Right lobe of liver (tissue), 6 donors: ENCODE measurements around the gene DNAJC12. TPM values are rescaled to one million over a fixed set of nuclear protein-coding genes. Genes with fewer than 3 reads are reported as not detected.

ENCODE experiments used
- ATAC-seq, 4 donors: fragments of 200-7000 bp; cut with Tn5 transposase; one replicate each; pipeline ENCODE4 v1.9.1; 2020; ENCODE audit warnings: mild to moderate bottlenecking in 4 of 4, moderate library complexity in 4 of 4
- DNase-seq, 3 donors: peaks; one replicate each; pipeline ENCODE4 v3.0.0-alpha.2; 2020
- H3K27ac ChIP-seq, 3 donors: fragments of 200-600 bp; one replicate each; pipeline ENCODE4 v1.8.0; 2022
- H3K27me3 ChIP-seq, 2 donors: fragments of 200-600 bp; one replicate each; pipeline ENCODE4 v1.8.0; 2022
- H3K36me3 ChIP-seq, 4 donors: fragments of 200-600 bp; sonication (generic) in 1 of 4; one replicate each; pipeline versions ENCODE4 v1.5.1 to v1.8.0; 2017 to 2022; ENCODE audit warnings: control low read depth in 1 of 4
- H3K4me1 ChIP-seq, 4 donors: fragments of 200-600 bp; sonication (generic) in 1 of 4; one replicate each; pipeline versions ENCODE4 v1.5.1 to v1.8.0; 2017 to 2022; ENCODE audit warnings: control low read depth in 1 of 4
- H3K4me3 ChIP-seq, 3 donors: fragments of 200-600 bp; one replicate each; pipeline ENCODE4 v1.8.0; 2022
- H3K9me3 ChIP-seq, 4 donors: fragments of 200-600 bp; sonication (generic) in 1 of 4; one replicate each; pipeline versions ENCODE4 v1.5.1 to v1.8.0; 2017 to 2022; ENCODE audit warnings: control low read depth in 1 of 4
- POLR2A ChIP-seq: fragments of 450-650 bp; IDR thresholded peaks from one replicate; pipeline ENCODE4 v1.6.1; 2017; ENCODE audit warnings: antibody characterized with exemption, mild to moderate bottlenecking
- WGBS: methylation state at CpG from one replicate; pipeline ENCODE4 v1.1.6; 2018; ENCODE audit warnings: low coverage, low lambda C conversion rate; ENCODE audit not compliant: insufficient coverage; ENCODE audit errors: missing lambda C conversion rate; 5-methylcytosine and 5-hydroxymethylcytosine counted together
- intact Hi-C, 2 donors: fragments of 100-400 bp; cut with DNase I; formaldehyde crosslinking; loops; one replicate each; pipeline versions ENCODE4 v1.11.2 to v1.14.1; 2022
- total RNA-seq, 6 experiments: library from RNA; depleted of rRNA in 2 of 6; stranded (reverse); fragments of >200 nt in 2 of 6; fragmentation: NEBNext Ultra II Directional in 3 of 6; extraction: Animal tissue kit (Norgen Biotek cat#: 25700) in 3 of 6; gene quantifications; one replicate each; pipeline versions ENCODE4 v1.1.0 to v1.2.4, GENCODE V29; 2016 to 2023
- TF ChIP-seq, protein P1 (sequence below), 4 donors: fragments of 200-600 bp in 3 of 4; fragments of 450-650 bp in 1 of 4; IDR thresholded peaks; one replicate each; pipeline versions ENCODE4 v1.5.1 to v1.8.0; 2016 to 2022; ENCODE audit warnings: antibody characterized with exemption in 4 of 4, mild to moderate bottlenecking in 2 of 4
- donor health status: DM: no; HTN: yes; CAD: no.
- donor health status: DM: no; HTN: no; CAD: no.
- donor health status: DM: no; HTN: no; CAD: no.
- donor health status: DM: no; HTN: yes; CAD: no.
- donor health status: DM: no; HTN: yes; CAD: no.

The DNAJC12 gene
- total RNA-seq, 6 experiments from 2014 or later, result 11.8 to 25.6 (median 20.9) TPM

DNA sequence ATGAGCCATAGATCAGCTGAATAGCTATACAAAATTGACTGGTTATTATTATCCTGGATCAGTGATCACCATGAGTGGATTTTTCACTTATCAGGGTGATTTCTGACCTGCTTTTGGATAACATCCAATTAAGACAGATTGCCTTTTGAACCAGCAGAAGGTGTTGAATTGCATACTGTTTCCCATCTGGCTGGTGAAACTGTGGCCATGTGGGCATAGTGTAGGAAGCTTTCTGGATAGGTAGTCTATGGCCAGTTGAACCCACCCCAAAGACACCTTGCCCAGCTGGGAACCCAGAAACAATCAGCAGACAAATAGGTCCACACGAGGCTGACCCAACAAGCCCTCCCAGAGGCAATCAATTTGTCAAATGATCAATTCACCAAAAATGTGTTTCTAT lies 29.3 kb downstream of the DNAJC12 start:
- 17% methylated on average over 1 of the region's 1 CpG for WGBS
- ATAC-seq (peak; percentile 43 to 57 (median 50)), DNase-seq (no peak)
- Histone ChIP-seq H3K36me3 (peaks cover 0 to 3% (median 0%) of the 10 kb centered on the region in 4 donors), H3K4me3 (no peak overlapping the region), H3K27ac (no peak overlapping the region), H3K9me3 (no peaks in the 10 kb centered on the region), H3K27me3 (no peaks in the 10 kb centered on the region), H3K4me1 (peaks cover 0 to 27% (median 6%) of the 10 kb centered on the region in 4 donors)
- TF ChIP-seq, protein P1, sequence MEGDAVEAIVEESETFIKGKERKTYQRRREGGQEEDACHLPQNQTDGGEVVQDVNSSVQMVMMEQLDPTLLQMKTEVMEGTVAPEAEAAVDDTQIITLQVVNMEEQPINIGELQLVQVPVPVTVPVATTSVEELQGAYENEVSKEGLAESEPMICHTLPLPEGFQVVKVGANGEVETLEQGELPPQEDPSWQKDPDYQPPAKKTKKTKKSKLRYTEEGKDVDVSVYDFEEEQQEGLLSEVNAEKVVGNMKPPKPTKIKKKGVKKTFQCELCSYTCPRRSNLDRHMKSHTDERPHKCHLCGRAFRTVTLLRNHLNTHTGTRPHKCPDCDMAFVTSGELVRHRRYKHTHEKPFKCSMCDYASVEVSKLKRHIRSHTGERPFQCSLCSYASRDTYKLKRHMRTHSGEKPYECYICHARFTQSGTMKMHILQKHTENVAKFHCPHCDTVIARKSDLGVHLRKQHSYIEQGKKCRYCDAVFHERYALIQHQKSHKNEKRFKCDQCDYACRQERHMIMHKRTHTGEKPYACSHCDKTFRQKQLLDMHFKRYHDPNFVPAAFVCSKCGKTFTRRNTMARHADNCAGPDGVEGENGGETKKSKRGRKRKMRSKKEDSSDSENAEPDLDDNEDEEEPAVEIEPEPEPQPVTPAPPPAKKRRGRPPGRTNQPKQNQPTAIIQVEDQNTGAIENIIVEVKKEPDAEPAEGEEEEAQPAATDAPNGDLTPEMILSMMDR (IDR thresholded peaks at IDR 0.05), result no peak
- no peak for TF ChIP-seq POLR2A
- intact Hi-C loops, result no loop called here

DNA sequence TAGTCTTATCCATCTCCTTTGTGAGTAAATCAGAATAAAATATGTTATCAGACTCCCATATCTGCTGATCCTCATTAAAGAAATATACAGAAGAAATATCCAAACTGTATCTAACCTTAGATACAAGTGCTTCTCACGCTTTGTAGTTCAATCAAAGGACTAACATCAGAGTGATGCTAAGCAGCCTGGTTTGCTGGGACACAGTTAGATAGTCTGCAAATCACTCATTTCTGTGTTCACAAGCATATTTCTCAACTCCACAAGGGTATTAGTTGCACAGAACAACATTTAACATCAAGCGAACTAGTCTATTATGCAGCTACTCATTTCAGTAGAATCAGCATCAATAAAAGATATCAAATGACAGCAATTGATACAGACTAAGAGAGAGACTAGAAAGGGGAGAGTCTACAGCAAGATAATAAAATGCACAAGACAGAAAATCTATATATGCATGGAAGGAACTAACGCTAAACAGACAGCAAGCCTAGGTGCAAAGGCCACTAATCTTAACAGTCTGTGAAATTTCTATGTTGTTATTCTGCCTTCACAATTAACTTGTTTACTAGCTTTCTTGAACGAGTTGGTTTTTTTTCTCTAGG lies 30.0 kb downstream of the DNAJC12 start:
- ATAC-seq (no peak), DNase-seq (no peak)
- H3K27me3 ChIP-seq, result no peaks in the 10 kb centered on the region
- peaks cover 0 to 3% (median 0%) of the 10 kb centered on the region in 4 donors for H3K36me3 ChIP-seq
- no peak overlapping the region for H3K4me3 ChIP-seq
- peaks cover 0 to 32% (median 9%) of the 10 kb centered on the region in 4 donors for H3K4me1 ChIP-seq
- no peak overlapping the region for H3K27ac ChIP-seq
- intact Hi-C loops, result no loop called here
- no peak for TF ChIP-seq POLR2A
- TF ChIP-seq, protein P1 (IDR thresholded peaks at IDR 0.05), result no peak
- no peaks in the 10 kb centered on the region for H3K9me3 ChIP-seq
- WGBS, result 50% methylated on average over 4 of the region's 4 CpGs

DNA sequence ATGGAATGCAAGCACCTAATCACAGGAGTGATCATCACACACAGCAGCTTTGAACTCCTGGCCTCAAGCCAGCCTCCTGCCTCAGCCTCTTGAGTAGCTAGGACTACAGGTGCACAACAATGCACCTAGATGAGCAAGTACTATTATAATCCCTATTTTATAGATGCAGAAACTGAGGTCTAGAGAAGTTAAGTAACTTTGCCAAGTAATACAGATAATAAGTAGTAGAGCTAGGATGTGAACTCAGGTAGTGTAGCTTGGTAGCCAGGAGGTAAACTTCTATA lies 33.7 kb downstream of the DNAJC12 start:
- H3K4me1 ChIP-seq, result peaks cover 0 to 58% (median 21%) of the 10 kb centered on the region in 4 donors
- no peaks in the 10 kb centered on the region for H3K36me3 ChIP-seq
- H3K27ac ChIP-seq, result peak overlapping the region in 2 of 3 donors; percentile 38 to 54
- TF ChIP-seq, protein P1 (IDR thresholded peaks at IDR 0.05), result no peak
- TF ChIP-seq POLR2A, result no peak
- H3K9me3 ChIP-seq, result no peaks in the 10 kb centered on the region
- DNase-seq (peak in 1 of 3 donors; percentile 30), ATAC-seq (peak in 2 of 4 donors; percentile 4 to 16)
- H3K4me3 ChIP-seq, result no peak overlapping the region
- intact Hi-C loops, result no loop called here
- no peaks in the 10 kb centered on the region for H3K27me3 ChIP-seq

DNA sequence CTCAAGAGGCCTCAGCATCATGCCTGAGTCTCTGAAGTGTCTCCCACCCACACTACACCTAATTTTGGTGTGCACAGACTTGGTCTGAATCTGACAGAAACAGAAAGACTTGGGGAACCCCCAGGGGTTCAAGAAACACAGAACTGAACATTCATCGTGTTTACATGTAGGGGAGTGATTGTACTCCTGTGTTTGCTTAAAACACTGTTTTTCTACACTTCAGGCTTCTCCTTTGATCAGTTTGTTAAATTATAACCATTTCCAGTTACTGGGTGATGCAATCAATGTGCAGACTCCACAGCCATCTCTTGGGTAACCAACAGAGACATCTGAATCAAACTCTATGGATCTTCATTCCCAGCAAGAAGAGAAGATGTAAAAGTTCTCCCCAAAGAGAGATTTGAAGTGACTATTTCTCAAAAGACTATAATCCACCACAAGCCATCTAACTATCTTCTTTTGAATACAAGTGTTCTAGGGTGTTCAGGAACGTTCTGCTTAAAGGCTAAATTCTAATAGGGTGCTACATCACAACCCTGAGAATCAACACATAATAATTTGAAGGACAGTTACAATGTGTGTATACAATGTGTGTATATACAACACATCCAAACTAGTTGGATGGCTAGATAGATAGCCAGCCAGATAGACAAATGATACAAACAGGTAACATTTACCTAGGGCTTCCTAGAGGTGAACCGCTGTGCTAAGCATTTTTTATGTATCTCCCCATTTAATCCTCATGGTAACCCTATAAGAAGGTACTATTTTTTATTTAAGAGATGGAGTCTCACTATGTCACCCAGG lies 34.2 kb downstream of the DNAJC12 start:
- ATAC-seq (peak; percentile 78 to 86 (median 84)), DNase-seq (no peak)
- TF ChIP-seq POLR2A, result no peak
- TF ChIP-seq, protein P1 (IDR thresholded peaks at IDR 0.05), result no peak
- H3K4me1 ChIP-seq, result peaks cover 0 to 54% (median 21%) of the 10 kb centered on the region in 4 donors
- peak overlapping the region in 2 of 3 donors; percentile 68 to 75 for H3K27ac ChIP-seq
- H3K9me3 ChIP-seq, result no peaks in the 10 kb centered on the region
- peak overlapping the region in 1 of 3 donors; percentile 13 for H3K4me3 ChIP-seq
- intact Hi-C loops, result no loop called here
- no peaks in the 10 kb centered on the region for H3K27me3 ChIP-seq
- WGBS, result 43% methylated on average over 3 of the region's 3 CpGs
- no peaks in the 10 kb centered on the region for H3K36me3 ChIP-seq
